ENCODE results near the gene BEST3.

GRCh38 chr12:69687390-69687789 is 11.7 kb downstream of the BEST3 start:
- TF ChIP-seq NFIC (IDR thresholded peaks at IDR 0.05) = no peak
- no peak for TF ChIP-seq EGR1 (IDR thresholded peaks at IDR 0.05)
- no peak for TF ChIP-seq REST (IDR thresholded peaks at IDR 0.05; ENCODE audit: low read depth)
- TF ChIP-seq MAX (IDR thresholded peaks at IDR 0.05) = no peak
- TF ChIP-seq CEBPB (IDR thresholded peaks at IDR 0.05) = no peak
- TF ChIP-seq CREB1 (IDR thresholded peaks at IDR 0.05; ENCODE audit: low read depth) = no peak
- no peak for TF ChIP-seq YY1 (IDR thresholded peaks at IDR 0.05; ENCODE audit: low read depth)
- TF ChIP-seq RAD21 (IDR thresholded peaks at IDR 0.05; ENCODE audit: low read depth) = no peak
- TF ChIP-seq TEAD4 (IDR thresholded peaks at IDR 0.05) = no peak
- TF ChIP-seq EP300 (IDR thresholded peaks at IDR 0.05; ENCODE audit: borderline replicate concordance) = no peak
- TF ChIP-seq, protein P1, sequence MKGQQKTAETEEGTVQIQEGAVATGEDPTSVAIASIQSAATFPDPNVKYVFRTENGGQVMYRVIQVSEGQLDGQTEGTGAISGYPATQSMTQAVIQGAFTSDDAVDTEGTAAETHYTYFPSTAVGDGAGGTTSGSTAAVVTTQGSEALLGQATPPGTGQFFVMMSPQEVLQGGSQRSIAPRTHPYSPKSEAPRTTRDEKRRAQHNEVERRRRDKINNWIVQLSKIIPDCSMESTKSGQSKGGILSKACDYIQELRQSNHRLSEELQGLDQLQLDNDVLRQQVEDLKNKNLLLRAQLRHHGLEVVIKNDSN (IDR thresholded peaks at IDR 0.05) = no peak
